Right cardiac atrium (tissue), 5 donors: ENCODE results near the gene POLK. TPM values are rescaled to one million over a fixed set of nuclear protein-coding genes. Genes with fewer than 3 reads are reported as not detected.

Source experiments
- ATAC-seq, 2 donors: fragments of 200-7000 bp; cut with Tn5 transposase; one replicate each; pipeline versions ENCODE4 v1.8.0 to v1.9.1; 2020; ENCODE audit warnings: moderate library complexity in 2 of 2, mild to moderate bottlenecking in 1 of 2
- DNase-seq, 3 donors: peaks; one replicate each; pipeline ENCODE4 v3.0.0-alpha.2; 2020
- H3K27ac ChIP-seq: one replicate; pipeline ENCODE4 v1.5.1; 2013; ENCODE audit warnings: mild to moderate bottlenecking, low read length, control low read depth, moderate library complexity
- H3K27me3 ChIP-seq: one replicate; pipeline ENCODE4 v1.6.1; 2013; ENCODE audit not compliant: control insufficient read depth, insufficient read depth
- H3K4me1 ChIP-seq: one replicate; pipeline ENCODE4 v1.6.1; 2013; ENCODE audit warnings: low read length; ENCODE audit not compliant: control insufficient read depth, insufficient read depth
- H3K4me3 ChIP-seq: one replicate; pipeline ENCODE4 v1.5.1; 2013; ENCODE audit warnings: low read length, control low read depth
- H3K9me3 ChIP-seq: one replicate; pipeline ENCODE4 v1.6.1; 2013; ENCODE audit warnings: low read length; ENCODE audit not compliant: control insufficient read depth
- WGBS: extraction: QIAGEN DNeasy Blood & Tissue Kit; methylation state at CpG from one replicate; pipeline ENCODE4 v1.1.7; 2013; 5-methylcytosine and 5-hydroxymethylcytosine counted together
- intact Hi-C, 4 donors: fragments of 100-400 bp; cut with DNase I; formaldehyde crosslinking; loops; one replicate each; pipeline versions ENCODE4 v1.11.0 to v1.14.0; 2022 to 2023
- polyA plus RNA-seq: library from polyadenylated mRNA; stranded (reverse); fragments of 200-250 nt; gene quantifications from one replicate; pipeline ENCODE4 v1.2.3, GENCODE V29; 2013
- total RNA-seq, 4 donors: library from RNA; stranded (reverse); fragmentation: NEBNext Ultra II Directional; extraction: Animal tissue kit (Norgen Biotek cat#: 25700); gene quantifications; one replicate each; pipeline ENCODE4 v1.2.1, GENCODE V29; 2021
- donor health status: healthy with polysubstance abuse.
- donor health status: DM: no; HTN: yes; CAD: no.
- donor health status: DM: no; HTN: no; CAD: no.
- donor health status: DM: no; HTN: yes; CAD: no; lungs with severe emphysema.
- donor health status: DM: yes; HTN: yes; CAD: no.

The POLK gene
- total and polyA plus RNA-seq, 5 donors = 7.2 to 25.7 (median 24.3) TPM

- ATAC-seq (no peak), DNase-seq (no peak)
- Histone ChIP-seq H3K9me3 (no peaks in the 10 kb centered on the region), H3K27me3 (no peaks in the 10 kb centered on the region), H3K4me1 (no peaks in the 10 kb centered on the region), H3K27ac (no peak overlapping the region), H3K4me3 (no peak overlapping the region)
- WGBS = 91% methylated on average over 2 of the region's 2 CpGs
- intact Hi-C loops = no loop called here
Measured at GRCh38 chr5:75648712-75649111, 137.0 kb downstream of the POLK start.

Other genes with a start within 250 kb of the POLK start
- 10 to 100 TPM in 3 of 4 donors, 1 to 10 TPM in 1; 8.1 to 16.0 (median 10.9) TPM for gene HMGCR, start 174.7 kb upstream of the POLK start, total RNA-seq
- 4.3 TPM for gene HMGCR, start 174.7 kb upstream of the POLK start, polyA plus RNA-seq
- 10 to 100 TPM; 26.1 to 28.7 (median 28.0) TPM for gene CERT1, start 262 bp upstream of the POLK start, total RNA-seq
- gene CERT1, start 262 bp upstream of the POLK start, polyA plus RNA-seq = 9.1 TPM
- under 1 TPM; 0.17 to 0.71 (median 0.41) TPM for gene ANKDD1B, start 99.6 kb downstream of the POLK start, total RNA-seq
- 0.11 TPM for gene ANKDD1B, start 99.6 kb downstream of the POLK start, polyA plus RNA-seq
- 1 to 10 TPM; 3.2 to 6.4 (median 5.0) TPM for gene POC5, start 205.5 kb downstream of the POLK start, total RNA-seq
- 4.0 TPM for gene POC5, start 205.5 kb downstream of the POLK start, polyA plus RNA-seq